ENCODE results near the gene ELMO1. TPM values are rescaled to one million over a fixed set of nuclear protein-coding genes. Genes with fewer than 3 reads are reported as not detected.

Gene ELMO1
- total and polyA plus RNA-seq, 2 of the 13 experiments (the other 11 are each of a cell fraction or from before 2014, with no cell fraction given), result 0.11 to 0.17 TPM

GRCh38 chr7:36945612-36946400 is 502.9 kb downstream of the ELMO1 start (continued):
- TF ChIP-seq ZNF574 (CRISPR knock-in tag; IDR thresholded peaks at IDR 0.05) (peak; percentile 51), LCORL (IDR thresholded peaks at IDR 0.05) (no peak), LCORL (CRISPR knock-in tag; IDR thresholded peaks at IDR 0.05) (peak; percentile 77), ZSCAN30 (CRISPR knock-in tag; IDR thresholded peaks at IDR 0.05) (no peak), SMC3 (IDR thresholded peaks at IDR 0.05; ENCODE audit: low read length) (no peak; the same call in 1 of the 2 replicates), ARID4A (CRISPR knock-in tag; IDR thresholded peaks at IDR 0.05; ENCODE audit: borderline replicate concordance) (peak; percentile 72; the same call in 1 of the 2 replicates), SRF (IDR thresholded peaks at IDR 0.05; ENCODE audit: low read depth, low read length) (no peak), ZNF292 (CRISPR knock-in tag; IDR thresholded peaks at IDR 0.05; ENCODE audit: borderline replicate concordance, low read depth) (peak; percentile 94; the same call in 1 of the 2 replicates), NFKBIZ (CRISPR knock-in tag; IDR thresholded peaks at IDR 0.05) (0 out of 2 replicates have a peak, but pooled peaks have one; percentile 79), HIC2 (CRISPR knock-in tag; IDR thresholded peaks at IDR 0.05; ENCODE audit: low read depth) (peak; percentile 61; the same call in 1 of the 2 replicates), TERF1 (CRISPR knock-in tag; IDR thresholded peaks at IDR 0.05) (no peak), ZNF264 (CRISPR knock-in tag; IDR thresholded peaks at IDR 0.05) (0 out of 2 replicates have a peak, but pooled peaks have one; percentile 37), SRSF9 (IDR thresholded peaks at IDR 0.05; ENCODE audit: borderline replicate concordance, insufficient read depth, low read depth, low read length, poor library complexity, severe bottlenecking) (no peak), NCOR1 (IDR thresholded peaks at IDR 0.05; ENCODE audit: borderline replicate concordance, low read length) (peak; percentile 81; the same call in 1 of the 2 replicates), ZNF770 (CRISPR knock-in tag; IDR thresholded peaks at IDR 0.05) (0 out of 2 replicates have a peak, but pooled peaks have one; percentile 31)

Measured in HepG2 (cell line).